PC-3 (cell line): ENCODE data around the gene LIN54. TPM values are rescaled to one million over a fixed set of nuclear protein-coding genes. Genes with fewer than 3 reads are reported as not detected.

Source experiments
- ATAC-seq: fragments of 200-7000 bp; cut with Tn5 transposase; 2 replicates; pipeline ENCODE4 v1.9.1; 2020; ENCODE audit warnings: mild to moderate bottlenecking, moderate library complexity
- BruUV-seq: library from RNA; stranded (reverse); fragments of 400-500 nt; replicated peaks from 2 replicates; lab custom pipeline; 2021; lab: Mats Ljungman, UMichigan
- CTCF ChIA-PET: fragments of 300-600 bp; sonication (Branson Sonifier 250); formaldehyde crosslinking; loops from one replicate; lab custom pipeline; 2022; ENCODE audit warnings: antibody characterized with exemption; lab: Charles Lee
- POLR2A ChIA-PET: fragments of 300-600 bp; sonication (Branson Sonifier 250); formaldehyde crosslinking; loops from one replicate; lab custom pipeline; 2022; ENCODE audit warnings: antibody characterized with exemption; ENCODE audit not compliant: unreplicated experiment; lab: Charles Lee
- DNase-seq: peaks from one replicate; pipeline ENCODE4 v3.0.0-alpha.2; 2015
- H2AFZ ChIP-seq: fragments of 300-600 bp; sonication (generic); 2 replicates; pipeline ENCODE4 v1.6.0; 2016; ENCODE audit warnings: antibody characterized with exemption, low read length
- H3F3A ChIP-seq: fragments of 300-600 bp; sonication (generic); one replicate; pipeline ENCODE4 v1.6.0; 2017; ENCODE audit warnings: antibody characterized with exemption, low read length, control low read depth, mild to moderate bottlenecking; ENCODE audit not compliant: unreplicated experiment
- H3K27ac ChIP-seq: fragments of 300-600 bp; sonication (generic); 2 replicates; pipeline ENCODE4 v1.5.1; 2016; ENCODE audit warnings: mild to moderate bottlenecking, low read length
- H3K27me3 ChIP-seq: fragments of 300-600 bp; sonication (generic); 2 replicates; pipeline ENCODE4 v1.6.1; 2016; ENCODE audit warnings: low read length, mixed read lengths
- H3K36me3 ChIP-seq: fragments of 300-600 bp; sonication (generic); 2 replicates; pipeline ENCODE4 v1.6.1; 2016; ENCODE audit warnings: low read depth, mixed run types, low read length, mixed read lengths
- H3K4me1 ChIP-seq: fragments of 300-600 bp; sonication (generic); 2 replicates; pipeline ENCODE4 v1.5.1; 2016; ENCODE audit warnings: low read length; ENCODE audit not compliant: insufficient read depth
- H3K4me2 ChIP-seq: fragments of 300-600 bp; sonication (generic); 2 replicates; pipeline ENCODE4 v1.6.0; 2016; ENCODE audit warnings: low read length
- H3K4me3 ChIP-seq: fragments of 300-600 bp; sonication (generic); 2 replicates; pipeline ENCODE4 v1.5.1; 2016; ENCODE audit warnings: mild to moderate bottlenecking, low read length, mixed read lengths
- H3K79me2 ChIP-seq: fragments of 300-600 bp; sonication (generic); 2 replicates; pipeline ENCODE4 v1.6.1; 2017; ENCODE audit warnings: low read length, mixed read lengths
- H3K9ac ChIP-seq: fragments of 300-600 bp; sonication (generic); 2 replicates; pipeline ENCODE4 v1.6.0; 2016; ENCODE audit warnings: mild to moderate bottlenecking, low read length
- H3K9me2 ChIP-seq: fragments of 300-600 bp; sonication (generic); replicated peaks from 2 replicates; pipeline ENCODE4 v1.6.1; 2016; ENCODE audit warnings: mixed run types, low read length, mixed read lengths
- H3K9me3 ChIP-seq: fragments of 300-600 bp; sonication (generic); 2 replicates; pipeline ENCODE4 v1.6.1; 2016; ENCODE audit warnings: low read length, mixed read lengths
- H4K20me1 ChIP-seq: fragments of 300-600 bp; sonication (generic); 2 replicates; pipeline ENCODE4 v1.6.1; 2016; ENCODE audit warnings: low read length, mixed read lengths
- EZH2 ChIP-seq: fragments of 300-600 bp; sonication (generic); IDR thresholded peaks from one replicate; pipeline ENCODE4 v1.6.1; 2017; ENCODE audit warnings: antibody characterized with exemption, mild to moderate bottlenecking, low read length; ENCODE audit not compliant: unreplicated experiment
- EZH2phosphoT487 ChIP-seq: fragments of 300-600 bp; sonication (generic); IDR thresholded peaks from 2 replicates; pipeline ENCODE4 v1.6.1; 2018; ENCODE audit warnings: mild to moderate bottlenecking, antibody characterized with exemption, low read length, borderline replicate concordance
- intact Hi-C: fragments of 100-400 bp; cut with micrococcal nuclease; formaldehyde crosslinking; loops from 2 replicates; pipeline ENCODE4 v1.9.0; 2023
- total RNA-seq: library from RNA; depleted of rRNA; stranded (reverse); fragments of >200 nt; gene quantifications from 2 replicates; pipeline ENCODE4 v1.2.3, GENCODE V29; 2014
- TF ChIP-seq, protein P1 (sequence below): fragments of 300-600 bp; sonication (generic); conservative IDR thresholded peaks from 2 replicates; pipeline ENCODE4 v1.5.1; 2017; ENCODE audit warnings: antibody characterized with exemption, low read depth, mild to moderate bottlenecking, low read length

LIN54 gene
- total RNA-seq, 1 experiment from 2014 or later = 15.9 TPM

DNA sequence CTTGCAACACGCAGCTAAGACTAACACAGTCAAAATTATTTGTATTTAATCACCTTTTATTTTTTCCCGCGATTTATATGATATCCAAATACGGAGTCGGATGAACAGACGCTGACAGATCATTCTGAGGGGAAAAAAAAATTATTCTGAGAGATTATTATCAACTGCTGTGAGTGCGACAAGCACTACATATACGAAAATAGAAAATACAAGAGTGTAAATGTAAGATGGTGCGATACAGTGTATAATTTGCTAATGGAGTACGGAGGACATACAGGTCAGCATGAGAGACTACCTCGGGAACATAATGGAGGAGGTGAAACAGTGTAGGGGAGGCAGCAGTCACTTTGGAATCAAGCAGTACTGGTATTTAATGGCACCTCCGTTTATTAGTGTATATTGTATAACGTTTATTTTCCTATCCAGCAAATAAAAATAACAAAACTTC is 2.8 kb upstream of the LIN54 start:
- peaks cover 40% of the 10 kb centered on the region for H3K79me2 ChIP-seq
- intact Hi-C loops = loop anchor here (1.0 to 2.0 kb wide), 2 partner anchors 21 to 113 kb away; partner anchors contain the start of gene THAP9
- TSS peak; percentile 97 for BruUV-seq
- H3K27ac ChIP-seq = peak overlapping the region; percentile 66
- no peaks in the 10 kb centered on the region for H3K36me3 ChIP-seq
- no peaks in the 10 kb centered on the region for H3K9me2 ChIP-seq
- H3F3A ChIP-seq = no peaks in the 10 kb centered on the region
- H3K4me1 ChIP-seq = peaks cover 19% of the 10 kb centered on the region
- H3K4me3 ChIP-seq = peak overlapping the region; percentile 70
- peak overlapping the region; percentile 76 for H3K9ac ChIP-seq
- H2AFZ ChIP-seq = peak overlapping the region; percentile 78
- ATAC-seq (no peak), DNase-seq (no peak)
- CTCF ChIA-PET = interaction anchor here (0.6 to 0.7 kb wide), 2 partner anchors 248 to 267 kb away, joined by 4 to 6 read pairs; no protein-coding TSS in a partner anchor
- no peaks in the 10 kb centered on the region for H3K27me3 ChIP-seq
- H3K4me2 ChIP-seq = peak overlapping the region; percentile 92
- H4K20me1 ChIP-seq = no peaks in the 10 kb centered on the region
- TF ChIP-seq EZH2 = no peak
- TF ChIP-seq, protein P1, sequence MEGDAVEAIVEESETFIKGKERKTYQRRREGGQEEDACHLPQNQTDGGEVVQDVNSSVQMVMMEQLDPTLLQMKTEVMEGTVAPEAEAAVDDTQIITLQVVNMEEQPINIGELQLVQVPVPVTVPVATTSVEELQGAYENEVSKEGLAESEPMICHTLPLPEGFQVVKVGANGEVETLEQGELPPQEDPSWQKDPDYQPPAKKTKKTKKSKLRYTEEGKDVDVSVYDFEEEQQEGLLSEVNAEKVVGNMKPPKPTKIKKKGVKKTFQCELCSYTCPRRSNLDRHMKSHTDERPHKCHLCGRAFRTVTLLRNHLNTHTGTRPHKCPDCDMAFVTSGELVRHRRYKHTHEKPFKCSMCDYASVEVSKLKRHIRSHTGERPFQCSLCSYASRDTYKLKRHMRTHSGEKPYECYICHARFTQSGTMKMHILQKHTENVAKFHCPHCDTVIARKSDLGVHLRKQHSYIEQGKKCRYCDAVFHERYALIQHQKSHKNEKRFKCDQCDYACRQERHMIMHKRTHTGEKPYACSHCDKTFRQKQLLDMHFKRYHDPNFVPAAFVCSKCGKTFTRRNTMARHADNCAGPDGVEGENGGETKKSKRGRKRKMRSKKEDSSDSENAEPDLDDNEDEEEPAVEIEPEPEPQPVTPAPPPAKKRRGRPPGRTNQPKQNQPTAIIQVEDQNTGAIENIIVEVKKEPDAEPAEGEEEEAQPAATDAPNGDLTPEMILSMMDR = no peak
- TF ChIP-seq EZH2phosphoT487 = no peak
- POLR2A ChIA-PET = interaction anchor here (0.8 to 1.1 kb wide), 3 partner anchors 22 to 294 kb away, joined by 4 to 15 read pairs (median 6); partner anchors contain the start of gene COPS4
- H3K9me3 ChIP-seq = no peaks in the 10 kb centered on the region

DNA sequence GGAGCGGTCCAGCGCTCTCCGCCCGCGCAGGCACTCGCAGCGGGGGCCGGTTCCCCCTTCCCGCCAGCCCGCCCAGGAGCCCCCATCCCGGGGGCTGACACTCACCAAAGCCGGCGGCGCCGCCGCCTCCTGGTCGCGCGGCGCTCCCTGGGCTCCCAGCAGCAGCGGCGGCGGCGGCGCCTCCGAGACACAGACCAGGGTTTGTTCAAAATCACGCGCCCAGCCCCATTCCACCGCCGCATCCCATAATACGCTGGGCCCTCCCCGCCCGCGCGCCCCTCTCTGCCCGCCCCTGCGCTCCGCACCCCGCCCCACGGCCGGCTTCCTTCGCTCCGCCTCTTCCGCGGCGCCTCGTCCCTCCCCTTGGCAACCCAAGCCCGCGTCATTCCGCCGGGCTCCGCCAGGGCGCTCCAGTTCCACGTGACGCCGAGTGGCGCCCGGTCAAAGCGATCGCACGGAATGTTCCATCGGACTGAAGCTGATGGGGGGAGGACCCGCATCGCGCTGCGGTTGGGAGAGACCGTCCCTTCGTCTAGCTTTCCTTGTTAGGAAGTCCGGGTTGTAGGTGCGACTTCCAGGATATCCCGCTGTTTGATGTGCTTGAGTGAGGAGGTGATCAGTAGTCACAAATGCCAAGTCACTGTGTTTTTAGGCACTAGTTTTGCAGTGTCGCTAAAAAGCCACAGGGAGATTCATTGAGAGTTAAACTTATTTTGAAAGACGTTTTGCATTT is 2.2 kb upstream of the LIN54 start:
- no peaks in the 10 kb centered on the region for H3K9me3 ChIP-seq
- TF ChIP-seq EZH2phosphoT487 = no peak
- TF ChIP-seq, protein P1 = 0 out of 2 replicates have a peak, but pooled peaks have one; percentile 16
- ATAC-seq = peak; percentile 76
- no peaks in the 10 kb centered on the region for H3K9me2 ChIP-seq
- DNase-seq = peak; percentile 97
- peak overlapping the region; percentile 99 for H3K4me3 ChIP-seq
- peak overlapping the region; percentile 78 for H2AFZ ChIP-seq
- H3K36me3 ChIP-seq = no peaks in the 10 kb centered on the region
- ChIA-PET CTCF (interaction anchor here (0.6 to 0.7 kb wide), 2 partner anchors 248 to 267 kb away, joined by 4 to 6 read pairs; no protein-coding TSS in a partner anchor), POLR2A (interaction anchor here (0.7 to 1.1 kb wide), 3 partner anchors 22 to 294 kb away, joined by 4 to 15 read pairs (median 6); partner anchors contain the start of gene COPS4)
- H3K9ac ChIP-seq = peak overlapping the region; percentile 85
- no peaks in the 10 kb centered on the region for H4K20me1 ChIP-seq
- peaks cover 19% of the 10 kb centered on the region for H3K4me1 ChIP-seq
- H3K4me2 ChIP-seq = peak overlapping the region; percentile 92
- no peaks in the 10 kb centered on the region for H3K27me3 ChIP-seq
- H3F3A ChIP-seq = no peaks in the 10 kb centered on the region
- no TSS peak for BruUV-seq
- intact Hi-C loops = loop anchor here (1.0 to 2.0 kb wide), 3 partner anchors 21 to 269 kb away; partner anchors contain the start of gene THAP9
- peak overlapping the region; percentile 66 for H3K27ac ChIP-seq
- peaks cover 46% of the 10 kb centered on the region for H3K79me2 ChIP-seq
